Measurements from ENCODE around the gene ADISSP.
A peak's percentile ranks its signal among the peaks of the same experiment; 100 is the strongest.

The ADISSP gene

GRCh38 chr20:3753501-3754275, 13.9 kb downstream of the ADISSP start:
- peak; percentile 49 for DNase-seq

GRCh38 chr20:3753098-3753497, 14.5 kb downstream of the ADISSP start:
- peak; percentile 76 for DNase-seq

GRCh38 chr20:3752386-3752759, 15.2 kb downstream of the ADISSP start:
- DNase-seq, result no peak

GRCh38 chr20:3751675-3752385, 15.7 kb downstream of the ADISSP start:
- DNase-seq, result peak; percentile 37

- DNase-seq, result no peak
Observed at GRCh38 chr20:3751305-3751674, 16.3 kb downstream of the ADISSP start.

- DNase-seq, result no peak
Observed at GRCh38 chr20:3749689-3750531, 17.6 kb downstream of the ADISSP start.

GRCh38 chr20:3749087-3749688, 18.4 kb downstream of the ADISSP start:
- DNase-seq, result no peak

GRCh38 chr20:3748073-3748472, 19.5 kb downstream of the ADISSP start:
- no peak for DNase-seq

GRCh38 chr20:3747471-3747870, 20.1 kb downstream of the ADISSP start:
- DNase-seq, result no peak

- DNase-seq, result no peak
Observed at GRCh38 chr20:3745686-3746173, 21.8 kb downstream of the ADISSP start.

- DNase-seq, result peak; percentile 59
Observed at GRCh38 chr20:3744806-3745685, 22.5 kb downstream of the ADISSP start.

GRCh38 chr20:3744037-3744436, 23.5 kb downstream of the ADISSP start:
- no peak for DNase-seq

GRCh38 chr20:3743251-3743650, 24.3 kb downstream of the ADISSP start:
- DNase-seq, result no peak

- DNase-seq, result peak; percentile 17
Observed at GRCh38 chr20:3741836-3742458, 25.6 kb downstream of the ADISSP start.

GRCh38 chr20:3740615-3741301, 26.8 kb downstream of the ADISSP start:
- no peak for DNase-seq

GRCh38 chr20:3739926-3740451, 27.6 kb downstream of the ADISSP start:
- no peak for DNase-seq

GRCh38 chr20:3739054-3739925, 28.3 kb downstream of the ADISSP start:
- no peak for DNase-seq

- DNase-seq, result no peak
Observed at GRCh38 chr20:3738111-3739053, 29.2 kb downstream of the ADISSP start.

All from right hindlimb (tissue), 1 donor.